HG03378 (cell line): ENCODE data around the gene LAMP2.
A peak's percentile ranks its signal among the peaks of the same experiment; 100 is the strongest.
"Not testable (repeated sequence)": the region's sequence is repeated elsewhere in the genome, so short reads cannot be mapped to it uniquely, and the experiment has no call there.

Experiments used
- ATAC-seq: cut with Tn5 transposase; IDR thresholded peaks from one replicate; pipeline ENCODE4 v1.9.1; 2021; ENCODE audit warnings: mild to moderate bottlenecking, moderate library complexity; ENCODE audit not compliant: unreplicated experiment

LAMP2 gene

DNA sequence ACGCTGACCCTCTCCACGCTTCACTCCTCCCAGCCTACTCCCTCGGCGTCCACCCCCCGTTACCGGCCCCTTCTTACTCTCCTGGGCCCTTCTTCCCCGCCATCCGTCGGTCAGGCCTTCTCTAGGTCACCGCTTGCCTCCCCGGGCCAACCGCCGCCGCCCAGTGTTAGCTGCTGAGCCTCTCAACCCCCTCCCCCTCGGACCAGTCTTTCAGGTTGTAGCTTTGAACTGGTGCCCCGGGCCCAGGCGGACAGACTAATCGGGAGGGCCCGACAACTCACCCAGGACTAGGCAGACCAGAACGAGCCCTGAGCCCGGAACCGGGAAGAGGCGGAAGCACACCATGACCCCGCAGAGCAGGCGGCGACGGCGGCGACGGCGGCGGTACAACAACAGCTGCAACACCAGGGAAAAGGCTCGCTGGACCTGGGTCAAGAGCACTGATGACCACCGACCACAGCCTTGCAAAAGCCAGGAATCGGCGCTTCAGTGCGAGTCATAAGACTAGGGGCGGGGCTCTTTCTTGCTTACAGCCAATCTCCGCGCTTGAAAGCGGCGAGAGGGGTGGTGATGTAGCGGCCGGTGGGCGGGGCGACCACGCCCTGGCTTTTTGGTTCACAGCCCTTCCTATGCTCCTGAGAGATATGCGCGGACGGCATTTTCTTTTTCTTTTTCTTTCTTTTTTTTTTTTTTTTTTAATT, at the start of gene LAMP2:
LAMP2 (minus strand) TSS at position 472 of the 701 bp plus-strand sequence; CDS start at position 345, 127 bp downstream.
- ATAC-seq = peak; percentile 92

DNA sequence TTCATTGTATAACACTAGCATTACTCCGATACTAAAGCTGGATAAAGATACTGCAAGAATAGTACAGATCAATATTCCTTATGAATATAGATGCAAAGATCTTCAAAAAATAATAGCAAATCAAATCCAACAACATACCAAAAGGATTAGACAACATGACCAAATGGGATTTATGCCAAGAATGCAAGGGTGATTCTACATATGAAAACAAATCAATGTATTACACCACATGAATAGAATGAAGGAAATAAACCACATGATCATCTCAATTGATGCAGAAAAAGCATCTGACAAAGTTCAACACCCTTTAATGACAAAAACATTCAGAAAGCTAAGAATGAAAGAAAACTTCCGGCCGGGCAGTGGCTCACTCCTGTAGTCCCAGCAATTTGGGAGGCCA, 48.8 kb upstream of the LAMP2 start:
- ATAC-seq = no peak

DNA sequence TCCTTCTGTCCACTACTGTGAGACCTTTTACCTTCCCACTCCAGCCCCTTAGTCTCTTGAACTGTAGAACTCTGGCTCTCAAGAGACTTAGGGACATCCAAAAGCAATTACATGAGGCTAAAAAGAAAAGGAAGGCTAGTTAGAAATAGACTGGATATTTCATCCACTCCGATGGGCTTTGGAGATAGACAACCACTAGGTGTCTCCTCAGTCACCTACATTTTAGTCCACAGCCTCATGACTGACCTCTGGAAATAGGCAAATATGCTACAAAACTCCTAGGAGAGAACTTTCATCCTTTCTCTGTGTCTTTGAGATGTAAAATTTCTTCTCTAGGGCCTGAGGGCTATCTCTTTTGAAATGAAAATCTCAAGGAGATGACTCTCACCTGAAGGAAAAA, 45.1 kb upstream of the LAMP2 start:
- ATAC-seq = no peak

DNA sequence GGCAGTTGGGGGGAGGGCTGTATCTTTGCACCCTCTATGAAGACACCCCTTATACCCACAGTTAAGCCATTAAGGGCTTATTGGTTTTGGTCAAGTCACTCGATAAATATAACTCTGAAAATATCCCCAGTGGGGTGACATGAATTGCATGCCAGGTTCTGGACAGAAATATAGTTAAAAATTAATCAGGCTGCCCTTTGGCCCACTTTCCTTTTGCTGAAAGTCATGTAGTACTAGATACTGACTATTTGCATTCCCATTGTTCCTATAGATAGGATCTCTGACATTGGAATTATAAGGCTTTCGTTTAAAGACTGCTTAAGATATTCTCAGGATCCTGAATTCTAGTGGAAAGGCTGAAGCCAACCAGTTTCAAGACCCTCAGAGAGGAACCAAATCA, 43.5 kb upstream of the LAMP2 start:
- ATAC-seq = peak; percentile 44

DNA sequence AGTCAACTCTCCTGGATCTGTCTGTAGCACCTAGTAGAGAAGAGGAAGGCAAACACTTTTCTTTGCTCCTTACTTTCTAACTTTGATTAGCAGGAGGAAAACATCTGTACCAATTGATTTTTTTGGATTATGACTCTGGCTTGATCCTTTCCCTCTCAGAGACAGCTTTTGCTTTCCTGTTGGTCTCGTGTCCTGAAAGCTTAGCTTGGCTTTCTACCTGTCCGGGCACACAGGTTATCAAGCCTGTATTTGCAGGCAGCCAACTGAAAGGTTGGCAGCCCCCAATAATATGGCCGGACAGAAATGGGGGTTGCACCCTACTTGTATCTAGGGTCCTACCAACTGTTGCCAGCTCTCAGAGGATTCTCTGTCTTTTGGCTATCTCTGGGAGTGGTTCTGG, 43.1 kb upstream of the LAMP2 start:
- no peak for ATAC-seq

DNA sequence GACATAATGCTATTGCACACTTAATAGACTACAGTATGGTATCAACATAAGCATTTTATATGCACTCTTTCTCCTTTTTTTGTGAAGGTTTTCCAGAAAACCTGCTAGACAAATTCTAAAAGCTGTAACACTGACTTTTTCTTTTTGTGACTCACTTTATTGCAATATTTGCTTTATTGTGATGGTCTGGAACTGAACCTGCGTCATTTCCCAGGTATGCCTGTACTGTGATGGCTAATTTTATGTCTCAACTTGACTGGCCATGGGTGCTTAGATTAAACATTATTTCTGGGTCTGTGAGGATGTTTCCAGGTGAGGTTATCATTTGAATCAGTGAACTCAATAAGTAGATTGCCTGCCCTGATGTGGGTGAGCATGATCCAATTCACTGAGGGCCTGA, 35.5 kb upstream of the LAMP2 start:
- no peak for ATAC-seq

DNA sequence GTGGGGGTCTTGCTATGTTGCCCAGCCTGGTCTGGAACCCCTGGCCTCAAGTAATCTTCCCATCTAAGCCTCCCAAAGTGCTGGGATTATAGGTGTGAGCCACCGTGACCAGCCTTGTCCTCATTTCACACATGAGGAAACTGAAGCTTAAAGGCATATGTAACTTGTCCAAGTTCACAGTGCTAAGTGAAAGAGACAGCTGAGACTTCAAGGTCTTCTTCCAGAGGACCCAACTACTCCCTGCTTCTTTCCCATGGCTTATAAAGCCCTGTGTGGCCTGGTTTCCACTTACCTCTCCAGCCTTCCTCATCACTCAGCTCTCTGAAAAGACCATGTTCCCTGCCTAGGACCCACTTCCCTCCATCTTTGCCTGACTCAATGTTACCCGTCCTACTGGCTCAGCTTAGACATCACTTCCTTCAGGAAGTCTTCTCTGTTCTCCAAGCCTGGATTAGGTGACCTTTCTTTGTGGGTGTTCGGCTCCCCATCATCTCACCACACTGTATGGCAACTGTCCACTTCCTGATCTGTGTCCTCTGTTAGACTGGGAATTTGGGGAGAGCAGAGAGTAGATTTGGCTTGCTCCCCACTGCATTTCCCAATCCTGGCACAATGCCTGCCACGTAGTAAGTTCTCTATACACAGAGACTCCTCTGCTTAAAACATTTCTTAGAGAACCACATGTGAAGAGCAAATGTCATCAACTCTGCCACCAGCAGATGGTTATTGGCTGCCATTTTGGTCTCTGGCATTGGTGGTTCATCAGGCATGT, 30.4 kb upstream of the LAMP2 start:
- no peak for ATAC-seq

DNA sequence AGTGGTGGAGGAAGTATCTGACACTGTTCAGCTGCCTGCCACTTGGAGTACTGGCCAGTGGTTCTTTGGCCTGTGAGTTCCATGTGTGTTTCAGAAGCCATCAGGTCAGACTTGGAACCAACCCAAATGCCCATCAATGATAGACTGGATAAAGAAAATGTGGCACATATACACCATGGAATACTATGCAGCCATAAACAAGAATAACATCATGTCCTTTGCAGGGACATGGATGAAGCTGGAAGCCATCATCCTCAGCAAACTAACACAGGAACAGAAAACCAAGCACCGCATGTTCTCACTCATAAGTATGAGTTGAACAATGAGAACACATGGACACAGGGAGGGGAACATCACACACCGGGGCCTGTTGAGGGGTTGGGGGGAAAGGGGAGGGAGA, 21.0 kb upstream of the LAMP2 start:
- ATAC-seq = not testable (repeated sequence)

DNA sequence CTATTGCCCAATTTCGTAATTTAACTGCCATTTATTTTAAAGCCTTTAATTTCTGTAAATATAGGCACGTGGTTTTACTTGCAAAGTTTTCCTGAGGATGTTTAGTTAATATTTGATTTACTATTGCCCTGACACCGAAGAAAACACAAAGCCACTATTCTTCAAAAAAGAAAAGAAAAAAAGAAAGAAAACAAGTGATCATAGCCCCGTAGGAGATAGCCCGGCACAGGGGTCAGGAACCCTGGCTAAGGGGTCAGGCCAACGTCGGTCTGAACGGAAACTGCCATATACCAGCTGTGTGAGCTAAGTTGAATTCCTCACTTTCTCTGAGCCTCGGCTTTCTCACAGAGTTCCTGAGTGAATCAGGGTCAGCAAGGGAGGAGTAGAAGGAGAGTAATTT, 17.7 kb upstream of the LAMP2 start:
- no peak for ATAC-seq

DNA sequence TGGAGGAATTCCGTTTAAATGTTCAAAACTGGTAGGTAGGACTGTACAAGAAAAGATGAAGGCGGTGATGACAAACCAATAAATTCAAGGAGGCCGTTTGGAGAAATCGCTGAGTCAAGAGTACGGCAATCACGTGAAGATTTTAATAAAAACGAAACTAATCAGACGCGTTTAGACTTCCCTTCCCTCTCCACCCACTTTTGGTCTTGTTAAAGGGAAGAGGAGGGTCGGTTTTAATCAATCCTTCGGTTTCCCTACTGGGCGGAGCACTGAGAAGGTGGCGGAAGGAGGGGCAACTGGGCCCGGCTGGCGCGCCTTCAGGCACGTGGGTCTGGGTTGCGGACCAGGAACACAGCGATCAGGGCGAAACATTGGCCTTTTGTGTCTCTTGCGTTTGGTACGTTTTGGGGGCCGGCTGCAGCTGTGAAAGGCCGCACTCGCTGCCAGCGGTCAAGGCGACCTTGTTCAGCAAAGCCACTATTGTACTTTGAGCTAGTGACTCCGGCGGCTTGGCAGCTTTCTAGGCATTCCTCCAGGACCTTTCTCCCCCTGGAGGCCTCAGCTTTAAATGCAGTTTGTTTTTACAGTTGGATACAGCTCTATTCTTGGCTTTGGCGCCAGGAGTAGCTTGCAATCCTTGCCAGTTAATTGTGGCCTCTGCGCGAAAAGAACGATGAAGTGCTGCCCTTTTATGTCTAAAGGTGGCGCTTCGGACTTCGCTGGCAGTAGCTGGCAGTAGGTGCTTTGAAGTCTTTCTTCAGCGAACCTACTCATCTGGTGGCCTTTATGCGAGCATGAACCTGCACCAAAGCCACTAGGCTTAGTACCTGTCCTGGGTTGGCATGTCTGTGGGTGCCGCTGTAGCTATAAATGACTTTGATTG, 16.8 kb upstream of the LAMP2 start:
- peak; percentile 75 for ATAC-seq

DNA sequence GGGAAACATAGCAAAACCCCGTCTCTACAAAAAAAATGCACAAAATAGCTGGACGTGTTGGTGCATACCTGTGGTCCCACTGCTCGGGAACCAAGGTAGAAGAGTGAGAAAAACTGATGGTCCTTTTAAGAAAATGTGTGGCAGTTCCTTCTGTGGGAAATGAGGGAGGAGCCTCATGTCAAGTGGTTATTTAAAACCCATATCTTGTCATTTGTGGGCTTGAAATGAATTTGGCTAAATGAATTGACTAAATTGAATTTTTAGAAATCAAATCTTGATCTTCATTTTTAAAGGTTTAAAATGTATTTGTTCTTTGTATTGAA, 16.2 kb upstream of the LAMP2 start:
- ATAC-seq = peak; percentile 7

DNA sequence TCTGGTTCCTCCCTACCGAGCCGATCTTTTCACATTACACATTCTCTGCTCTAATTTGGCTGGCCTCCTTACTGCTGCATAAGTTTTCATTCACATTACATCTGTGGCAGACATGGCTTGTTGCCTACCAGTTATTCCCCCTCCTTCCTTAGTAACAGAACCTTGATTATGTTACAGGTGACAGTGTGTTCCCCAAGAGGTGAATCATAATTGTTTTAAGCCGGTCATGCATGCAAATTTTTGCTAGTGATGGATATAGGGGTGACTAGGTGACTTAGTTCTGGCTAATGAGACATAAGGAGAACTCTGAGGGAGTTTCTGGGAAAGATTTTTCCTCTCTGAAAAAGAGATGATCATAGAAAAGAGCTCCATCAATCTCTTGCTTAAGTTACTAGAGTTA, 8.4 kb upstream of the LAMP2 start:
- no peak for ATAC-seq

DNA sequence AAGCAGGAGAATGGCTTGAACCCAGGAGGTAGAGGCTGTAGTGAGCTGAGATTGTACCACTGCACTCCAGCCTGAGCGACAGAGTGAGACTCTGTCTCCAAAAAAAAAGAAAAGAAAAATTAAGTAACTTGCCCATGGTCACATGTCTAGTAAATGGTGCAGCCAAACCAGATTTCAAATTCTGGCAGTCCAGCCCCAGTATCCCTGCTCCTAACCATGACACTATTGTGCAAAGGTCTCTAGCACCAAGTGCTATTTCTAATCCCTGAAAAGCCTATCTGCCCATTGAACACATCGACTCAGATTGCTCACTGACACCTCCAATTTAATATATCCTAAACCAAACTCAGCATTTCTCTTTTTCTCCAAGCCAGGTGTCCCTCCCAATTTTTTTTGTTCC, 7.6 kb upstream of the LAMP2 start:
- no peak for ATAC-seq

DNA sequence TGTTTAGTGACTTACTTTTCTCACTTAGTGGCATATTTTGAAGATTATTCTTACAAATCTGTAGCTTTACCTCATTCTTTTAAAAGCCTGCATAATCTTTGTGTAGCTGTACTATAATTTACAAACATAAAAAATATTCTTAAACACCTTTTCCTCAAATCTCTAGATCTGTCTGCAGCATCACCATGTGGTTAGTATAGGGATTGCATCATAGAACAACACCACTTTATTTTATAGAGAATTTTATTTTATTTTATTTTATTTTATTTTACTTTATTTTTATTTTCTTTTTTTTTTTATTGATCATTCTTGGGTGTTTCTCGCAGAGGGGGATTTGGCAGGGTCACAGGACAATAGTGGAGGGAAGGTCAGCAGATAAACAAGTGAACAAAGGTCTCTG, 6.4 kb upstream of the LAMP2 start:
- ATAC-seq = not testable (repeated sequence)

DNA sequence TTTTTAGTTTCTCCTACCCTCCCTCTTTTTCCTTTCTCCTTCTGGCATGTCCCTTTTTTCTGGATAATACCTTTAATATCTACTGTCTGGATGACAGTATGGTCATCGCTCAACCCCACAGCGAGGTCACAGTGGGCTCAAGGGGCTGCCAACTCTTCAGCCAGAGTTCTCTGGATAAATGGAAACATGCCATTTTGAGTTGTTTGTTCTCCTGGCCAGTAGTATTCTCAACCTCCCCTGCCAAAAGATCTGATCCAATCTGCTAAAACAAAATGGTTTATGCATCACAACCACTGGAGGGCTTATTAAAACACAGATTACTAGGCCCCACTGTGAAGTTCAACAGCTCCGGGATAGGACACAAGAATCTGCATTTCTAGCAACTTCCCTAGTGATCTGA, 5.0 kb upstream of the LAMP2 start:
- no peak for ATAC-seq

DNA sequence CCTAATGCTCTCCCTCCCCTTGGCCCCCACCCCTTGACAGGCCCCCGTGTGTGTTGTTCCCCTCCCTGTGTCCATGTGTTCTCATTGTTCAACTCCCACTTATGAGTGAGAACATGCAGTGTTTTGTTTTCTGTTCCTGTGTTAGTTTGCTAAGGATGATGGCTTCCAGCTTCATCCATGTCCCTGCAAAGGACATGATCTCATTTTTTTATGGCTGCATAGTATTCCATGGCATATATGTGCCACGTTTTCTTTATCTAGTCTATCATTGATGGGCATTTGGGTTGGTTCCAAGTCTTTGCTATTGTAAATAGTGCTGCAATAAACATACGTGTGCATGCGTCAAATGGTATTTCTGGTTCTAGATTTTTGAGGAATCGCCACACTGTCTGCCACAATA, 561 bp upstream of the LAMP2 start:
- ATAC-seq = not testable (repeated sequence)

DNA sequence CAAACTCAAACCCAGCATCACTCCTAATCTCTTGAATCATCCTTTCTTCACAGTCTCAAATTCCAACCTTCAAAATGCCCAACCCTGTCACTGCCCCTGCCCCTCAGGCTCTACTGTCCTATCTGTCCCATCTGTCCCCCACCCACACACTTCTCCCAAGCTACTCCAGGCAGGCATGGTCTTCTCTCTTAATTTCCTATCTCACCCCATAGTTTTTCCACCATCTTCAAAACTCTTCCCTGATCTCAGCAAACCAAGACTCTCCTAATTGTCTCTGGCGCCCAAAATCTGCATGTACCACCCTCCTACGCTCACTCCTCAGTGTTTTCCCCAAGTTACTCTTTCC, 644 bp downstream of the LAMP2 start:
- ATAC-seq = no peak

DNA sequence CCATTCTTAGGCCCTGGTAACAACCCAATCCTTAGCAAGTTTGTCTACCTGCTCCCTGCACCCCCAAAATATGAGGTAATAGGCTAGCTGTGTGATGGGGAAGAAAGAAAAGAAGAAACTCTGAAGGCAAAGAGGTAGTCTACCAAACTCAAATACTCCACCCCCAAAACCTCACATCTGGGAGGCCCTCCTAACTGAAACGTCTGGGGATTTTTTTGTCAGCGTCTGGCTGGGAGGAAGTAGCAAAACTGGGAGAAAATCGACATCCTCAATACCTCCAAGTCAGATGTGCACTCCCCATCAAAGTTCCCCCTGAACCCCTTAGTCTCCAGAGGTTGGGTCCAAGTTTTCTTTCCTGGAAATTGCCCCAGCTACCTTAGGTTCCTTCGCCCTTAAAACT, 1.0 kb downstream of the LAMP2 start:
- ATAC-seq = no peak

DNA sequence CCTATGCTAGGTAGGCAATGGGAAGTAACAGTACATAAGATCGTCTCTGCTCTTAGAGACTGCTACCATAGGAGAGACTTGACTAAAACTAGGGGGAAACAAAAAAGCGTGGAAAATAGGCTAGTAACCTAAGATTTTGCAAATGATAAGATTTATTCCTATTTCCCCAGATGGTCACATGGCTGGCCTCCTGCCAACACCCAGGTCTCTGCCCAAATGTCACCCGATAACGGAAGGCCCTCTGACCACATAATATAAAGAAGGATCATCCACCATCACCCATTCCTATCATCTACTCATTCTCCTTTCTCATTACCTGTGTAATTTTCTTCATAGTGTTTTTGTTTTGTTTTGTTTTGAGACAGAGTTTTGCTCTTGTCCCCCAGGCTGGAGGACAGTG, 4.7 kb downstream of the LAMP2 start:
- no peak for ATAC-seq

DNA sequence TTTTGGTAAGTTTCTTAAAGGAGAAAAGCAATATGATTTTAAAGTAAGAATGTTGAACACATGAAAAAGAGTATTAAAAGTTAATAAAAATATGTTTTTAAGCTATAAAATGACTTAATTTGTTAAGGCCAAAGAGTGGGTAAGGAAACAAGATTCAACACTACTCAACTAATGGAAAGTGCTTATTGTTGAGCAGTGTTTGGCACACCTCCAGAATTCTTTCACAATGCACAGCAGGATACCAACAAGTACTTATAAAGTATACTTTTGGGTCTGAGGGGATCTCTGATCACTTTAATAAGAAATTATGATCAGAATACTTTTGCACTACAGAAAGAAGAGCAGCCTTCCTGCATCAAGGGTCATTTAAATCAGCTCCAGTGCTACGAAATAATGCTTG, 5.9 kb downstream of the LAMP2 start:
- ATAC-seq = no peak

DNA sequence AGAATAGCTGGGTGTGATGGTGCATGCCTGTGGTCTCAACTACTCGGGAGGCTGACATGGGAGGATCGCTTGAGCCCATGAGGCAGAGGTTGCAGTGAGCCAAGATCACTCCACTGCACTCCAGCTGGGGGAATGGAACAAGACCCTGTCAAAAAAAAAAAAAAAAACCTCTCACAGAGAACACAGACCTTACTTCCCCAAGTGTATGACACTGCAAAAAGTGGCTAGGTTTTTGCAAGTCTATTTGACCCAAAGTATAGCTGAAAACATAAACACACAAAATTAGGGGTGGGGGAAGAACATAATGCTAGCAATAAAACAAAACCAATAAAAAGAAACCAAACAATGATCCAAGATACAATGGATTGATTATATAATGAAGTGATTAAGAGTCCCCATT, 6.7 kb downstream of the LAMP2 start:
- no peak for ATAC-seq

DNA sequence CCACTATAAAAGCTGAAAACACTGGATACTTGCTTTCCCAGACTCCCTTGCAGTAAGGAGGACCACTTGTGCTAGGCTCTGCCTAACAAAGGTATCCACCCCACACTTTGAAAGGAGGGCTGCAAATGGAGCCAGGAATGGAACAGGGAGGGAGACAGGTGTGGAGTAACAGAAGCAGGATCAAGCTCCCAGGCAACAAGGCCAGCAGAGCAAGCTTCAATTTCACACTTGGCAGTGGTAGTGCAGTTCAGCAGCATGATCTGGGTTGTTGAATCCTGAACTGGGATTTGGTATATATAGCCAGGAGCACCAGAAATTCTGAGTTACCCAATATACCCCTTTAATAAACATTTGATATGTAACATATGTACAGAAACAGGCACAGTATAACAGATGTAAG, 9.8 kb downstream of the LAMP2 start:
- ATAC-seq = no peak
